GM11168 (cell line): Measurements from ENCODE around the gene PDLIM5.

Experiments
- in situ Hi-C: fragments of 300-500 bp; cut with MboI; formaldehyde crosslinking; loops from one replicate; pipeline ENCODE4 v1.12.0; 2022; ENCODE audit warnings: low sequenced_read_pairs; ENCODE audit not compliant: unreplicated experiment

Gene PDLIM5

DNA sequence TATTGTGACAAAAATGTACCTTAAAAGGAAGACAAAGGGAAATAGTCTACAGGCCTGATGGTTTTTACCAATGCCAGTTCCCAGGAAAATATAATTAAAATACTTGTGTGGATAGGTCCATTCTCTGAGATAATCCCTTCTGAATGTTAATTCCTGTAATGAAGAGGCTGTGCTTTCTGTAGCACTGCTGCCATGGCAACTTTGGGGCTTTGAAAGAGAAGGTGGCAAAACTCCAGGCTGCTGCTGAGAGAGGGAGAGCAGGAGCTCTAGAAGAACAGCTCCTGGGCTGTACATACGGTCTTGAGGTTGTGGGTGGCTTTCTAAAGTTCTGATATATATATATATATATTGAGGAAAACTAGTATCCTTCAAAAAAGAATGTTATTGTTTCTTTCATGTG, 125.4 kb downstream of the PDLIM5 start:
- in situ Hi-C loops, result no loop called here

- in situ Hi-C loops, result no loop called here
These were observed 126.5 kb downstream of the PDLIM5 start for GRCh38 chr4:94578195-94578594.

GRCh38 chr4:94581766-94582165, 130.0 kb downstream of the PDLIM5 start:
- in situ Hi-C loops, result no loop called here

DNA sequence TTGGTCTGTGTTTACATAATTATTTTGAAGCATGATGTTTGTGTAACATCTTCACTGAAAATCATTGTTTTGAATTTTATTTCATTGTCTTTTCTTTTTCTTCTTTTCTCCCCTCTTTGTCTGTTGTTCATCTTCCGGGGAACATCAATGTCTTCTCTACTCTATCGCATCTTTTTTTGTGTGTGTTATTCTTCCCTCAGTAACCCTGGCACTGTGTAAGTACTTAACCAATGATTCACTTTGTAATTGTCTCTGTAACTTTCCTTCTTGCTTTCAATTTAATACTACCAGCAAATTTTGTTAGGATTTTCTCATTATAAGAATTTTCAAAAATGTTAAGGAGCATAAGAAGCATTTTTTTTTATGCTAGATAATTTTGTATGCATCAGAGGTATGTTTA, 130.8 kb downstream of the PDLIM5 start:
- in situ Hi-C loops, result no loop called here

GRCh38 chr4:94583914-94584641, 132.3 kb downstream of the PDLIM5 start:
- in situ Hi-C loops, result no loop called here

GRCh38 chr4:94588896-94589693, 137.4 kb downstream of the PDLIM5 start:
- in situ Hi-C loops, result no loop called here

GRCh38 chr4:94590493-94590892, 138.8 kb downstream of the PDLIM5 start:
- in situ Hi-C loops, result no loop called here

GRCh38 chr4:94591289-94591688, 139.5 kb downstream of the PDLIM5 start:
- in situ Hi-C loops, result no loop called here

- in situ Hi-C loops, result no loop called here
These were observed 143.3 kb downstream of the PDLIM5 start for GRCh38 chr4:94595013-94595412.

GRCh38 chr4:94595880-94596483, 144.2 kb downstream of the PDLIM5 start:
- in situ Hi-C loops, result no loop called here

- in situ Hi-C loops, result no loop called here
These were observed 147.0 kb downstream of the PDLIM5 start for GRCh38 chr4:94598758-94599157.

DNA sequence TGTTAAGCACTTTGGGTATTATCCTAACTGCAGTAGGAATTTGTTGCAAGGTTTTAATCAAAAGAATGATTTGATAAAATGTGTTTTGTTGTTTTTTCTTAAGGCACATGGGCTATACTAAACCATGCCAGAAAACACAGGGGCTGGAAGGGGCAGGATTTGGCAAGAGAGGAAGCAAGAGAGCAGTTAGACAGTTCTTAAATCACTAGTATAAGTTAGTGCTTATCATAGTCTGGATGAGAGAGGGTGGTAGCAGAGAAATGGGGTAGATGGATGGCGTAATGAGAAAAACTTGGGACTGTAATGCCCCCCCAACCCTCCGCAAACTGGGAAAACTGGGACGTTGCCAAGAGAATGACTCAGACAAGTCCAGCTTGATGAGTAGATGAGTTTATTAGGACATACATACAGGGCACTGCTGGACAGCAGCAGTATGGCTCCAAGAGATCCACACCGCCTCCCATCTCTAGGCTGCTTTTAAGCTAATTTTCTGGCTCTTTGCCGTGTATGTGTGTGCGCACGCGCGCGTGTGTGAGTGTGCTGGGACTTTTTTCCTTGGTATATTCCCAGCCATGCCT, 151.5 kb downstream of the PDLIM5 start:
- in situ Hi-C loops, result loop anchor here (5.0 kb wide), 1 partner anchor 196 kb away; no protein-coding TSS in a partner anchor

- in situ Hi-C loops, result no loop called here
These were observed 153.6 kb downstream of the PDLIM5 start for GRCh38 chr4:94605241-94605805.

DNA sequence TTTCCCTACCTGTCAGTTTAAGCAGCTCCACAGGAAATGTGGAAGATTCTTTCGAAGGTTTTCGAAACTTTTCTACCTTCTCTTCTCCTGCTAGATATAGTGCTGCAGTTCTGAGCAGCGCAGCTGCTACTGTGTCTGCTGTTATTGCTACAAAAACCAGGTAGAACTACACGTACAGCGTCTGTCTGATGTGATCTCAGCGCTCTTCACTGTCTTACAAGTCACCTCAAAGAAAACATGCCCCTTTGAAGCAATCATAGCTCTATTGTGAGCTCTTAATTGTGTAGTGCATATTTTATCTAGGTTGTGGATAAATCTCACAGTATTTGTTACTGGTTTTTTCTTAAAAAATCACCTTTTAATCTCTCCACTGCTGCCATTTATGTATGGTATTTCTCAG, 158.4 kb downstream of the PDLIM5 start:
- in situ Hi-C loops, result no loop called here

DNA sequence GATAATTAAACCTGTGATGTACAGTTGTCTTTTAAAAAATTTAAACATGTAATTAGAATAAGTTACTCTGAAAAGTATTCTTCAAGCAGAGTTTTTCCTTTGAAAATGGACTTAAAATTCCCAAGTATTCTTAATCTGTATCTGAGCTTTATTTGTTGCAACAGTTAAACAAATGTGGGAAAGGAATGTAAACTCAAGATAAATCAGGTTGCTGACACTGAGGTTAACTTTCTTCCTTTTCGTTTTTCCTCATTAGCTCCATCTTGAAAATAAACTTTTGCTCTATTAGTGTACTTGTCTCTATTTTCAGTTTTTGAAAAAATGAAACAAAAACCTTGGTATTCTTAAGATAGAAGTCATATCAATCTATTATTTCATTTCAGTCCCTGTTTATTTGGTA, 161.5 kb downstream of the PDLIM5 start:
- in situ Hi-C loops, result no loop called here

- in situ Hi-C loops, result no loop called here
These were observed 163.7 kb downstream of the PDLIM5 start for GRCh38 chr4:94615451-94615850.

GRCh38 chr4:94621491-94622080, 169.8 kb downstream of the PDLIM5 start:
- in situ Hi-C loops, result no loop called here

DNA sequence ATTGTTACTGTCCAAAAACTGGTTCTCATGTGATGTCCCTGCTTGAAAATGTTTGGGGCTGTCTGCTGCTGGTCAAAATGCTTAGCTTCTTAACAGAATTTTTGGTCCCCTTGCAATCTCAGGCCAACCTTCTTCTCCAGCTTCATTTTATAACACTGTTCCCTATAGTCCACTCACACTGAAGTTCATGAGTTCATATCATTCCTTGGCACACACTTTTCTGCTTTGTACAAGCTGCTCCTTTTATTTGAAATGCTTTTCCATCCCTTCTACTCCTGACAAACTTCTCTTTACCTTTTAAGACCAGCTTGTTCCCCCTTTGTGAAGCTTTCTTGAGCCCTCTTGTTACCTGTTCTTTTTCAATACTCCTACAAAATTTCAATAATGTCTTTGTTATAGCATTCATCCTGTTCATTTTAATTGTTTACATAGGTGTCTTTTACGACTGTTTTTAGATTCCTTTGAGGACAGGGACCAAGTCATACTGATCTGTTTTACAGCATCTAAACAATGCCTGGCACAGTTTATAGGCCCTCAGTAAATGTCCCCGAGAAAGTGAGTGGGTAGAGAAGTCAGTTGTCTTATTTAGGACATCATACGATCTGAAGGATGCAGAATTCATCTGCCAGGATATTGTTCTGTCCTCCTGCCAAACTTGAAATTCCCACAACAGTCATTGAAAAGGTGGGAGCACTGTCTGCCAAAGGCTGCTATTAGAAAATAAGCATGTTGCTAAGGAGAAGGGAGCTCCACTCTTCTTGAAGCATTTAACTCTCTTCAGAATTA, 171.6 kb downstream of the PDLIM5 start:
- in situ Hi-C loops, result no loop called here

DNA sequence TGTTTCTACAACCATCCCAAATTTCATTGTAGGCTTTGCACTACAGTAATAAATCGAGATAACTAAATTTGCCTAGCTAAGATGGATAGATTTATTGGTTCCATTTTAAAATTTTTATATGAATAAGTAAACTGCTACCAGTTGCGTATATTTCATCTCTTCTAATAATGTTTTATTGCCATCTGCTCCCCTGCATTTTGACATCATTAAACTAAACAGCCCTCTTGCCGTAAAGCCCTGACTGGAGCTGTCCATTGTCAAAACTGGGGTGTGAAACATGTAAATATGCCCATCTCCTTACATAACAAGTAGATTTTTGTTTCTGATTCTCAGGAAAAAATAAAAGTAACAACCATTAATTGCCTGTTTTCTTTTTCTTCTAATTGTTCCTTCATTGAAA, 175.2 kb downstream of the PDLIM5 start:
- in situ Hi-C loops, result no loop called here
